Thyroid gland (tissue), 4 donors: Measurements from ENCODE around the gene MUC3A. TPM values are rescaled to one million over a fixed set of nuclear protein-coding genes. Genes with fewer than 3 reads are reported as not detected.
"Not testable (repeated sequence)": the region's sequence is repeated elsewhere in the genome, so short reads cannot be mapped to it uniquely, and the experiment has no call there.

Experiments
- DNase-seq, 2 donors: peaks; one replicate each; pipeline ENCODE4 v3.0.0-alpha.2; 2019
- H3K27ac ChIP-seq, 3 donors: fragments of 200-600 bp; sonication (generic); 1 replicate in 2 of 3; 2 replicates in 1 of 3; pipeline ENCODE4 v1.5.1; 2016 to 2019; ENCODE audit warnings: mild to moderate bottlenecking in 1 of 3, moderate library complexity in 1 of 3
- H3K27me3 ChIP-seq: fragments of 200-600 bp; sonication (generic); one replicate; pipeline ENCODE4 v1.5.1; 2019
- H3K36me3 ChIP-seq, 2 donors: fragments of 200-600 bp; sonication (generic); one replicate each; pipeline ENCODE4 v1.5.1; 2016 to 2019
- H3K4me1 ChIP-seq, 2 donors: fragments of 200-600 bp; sonication (generic); one replicate each; pipeline ENCODE4 v1.5.1; 2017 to 2019
- H3K4me3 ChIP-seq, 3 donors: fragments of 200-600 bp; sonication (generic); replicated peaks in 1 of 3; 1 replicate in 2 of 3; 2 replicates in 1 of 3; pipeline ENCODE4 v1.5.1; 2016; ENCODE audit warnings: mild to moderate bottlenecking in 1 of 3
- H3K9me3 ChIP-seq: fragments of 200-600 bp; sonication (generic); one replicate; pipeline ENCODE4 v1.5.1; 2017
- CTCF ChIP-seq, 6 experiments: fragments of 200-600 bp in 3 of 6; fragments of 450-650 bp in 3 of 6; sonication (generic) in 3 of 6; IDR thresholded peaks; one replicate each; pipeline ENCODE4 v1.5.1; 2016 to 2019; ENCODE audit warnings: antibody characterized with exemption in 6 of 6, mild to moderate bottlenecking in 2 of 6, inconsistent platforms in 1 of 6, moderate library complexity in 1 of 6
- POLR2A ChIP-seq, 2 donors: fragments of 450-650 bp; IDR thresholded peaks; one replicate each; pipeline ENCODE4 v1.6.1; 2017; ENCODE audit warnings: antibody characterized with exemption in 2 of 2, mild to moderate bottlenecking in 2 of 2, moderate library complexity in 1 of 2
- WGBS, 2 donors: methylation state at CpG; one replicate each; pipeline ENCODE4 v1.1.5; 2017; 5-methylcytosine and 5-hydroxymethylcytosine counted together
- intact Hi-C: fragments of 100-400 bp; cut with DNase I; formaldehyde crosslinking; loops from one replicate; pipeline ENCODE4 v1.15.1; 2023
- total RNA-seq, 4 donors: library from RNA; depleted of rRNA; stranded (reverse); fragments of >200 nt; gene quantifications; one replicate each; pipeline ENCODE4 v1.2.3, GENCODE V29; 2016

The MUC3A gene
- total RNA-seq, 4 donors from 2014 or later = under 0.01 to 0.29 (median 0.22) TPM

GRCh38 chr7:100975371-100975821 lies 26.1 kb downstream of the MUC3A start:
- intact Hi-C loops = no loop called here
- Histone ChIP-seq H3K4me3 (no peak overlapping the region), H3K9me3 (no peaks in the 10 kb centered on the region), H3K27ac (no peak overlapping the region), H3K4me1 (no peaks in the 10 kb centered on the region), H3K36me3 (no peaks in the 10 kb centered on the region), H3K27me3 (no peaks in the 10 kb centered on the region)
- no peak for TF ChIP-seq CTCF (IDR thresholded peaks at IDR 0.05)
- no peak for TF ChIP-seq POLR2A (IDR thresholded peaks at IDR 0.05)
- no peak for DNase-seq
- 63 to 74% methylated on average over 3 of the region's 3 CpGs for WGBS, 2 donors

- Histone ChIP-seq H3K4me3 (no peak overlapping the region), H3K36me3 (no peaks in the 10 kb centered on the region), H3K9me3 (no peaks in the 10 kb centered on the region), H3K27me3 (no peaks in the 10 kb centered on the region), H3K27ac (no peak overlapping the region), H3K4me1 (no peaks in the 10 kb centered on the region)
- TF ChIP-seq POLR2A (IDR thresholded peaks at IDR 0.05) (no peak), CTCF (IDR thresholded peaks at IDR 0.05) (no peak)
- DNase-seq = no peak
- intact Hi-C loops = no loop called here
- WGBS, 2 donors = 82 to 84% methylated on average over 4 of the region's 4 CpGs
These were observed 29.0 kb downstream of the MUC3A start for GRCh38 chr7:100978300-100978699.

GRCh38 chr7:100983451-100984187 lies 34.3 kb downstream of the MUC3A start:
- DNase-seq = no peak
- TF ChIP-seq CTCF (IDR thresholded peaks at IDR 0.05) (no peak), POLR2A (IDR thresholded peaks at IDR 0.05) (no peak)
- Histone ChIP-seq H3K4me3 (no peak overlapping the region), H3K9me3 (no peaks in the 10 kb centered on the region), H3K27ac (no peak overlapping the region), H3K4me1 (no peaks in the 10 kb centered on the region), H3K27me3 (no peaks in the 10 kb centered on the region), H3K36me3 (no peaks in the 10 kb centered on the region)
- WGBS, 2 donors = 65 to 70% methylated on average over 8 of the region's 8 CpGs
- intact Hi-C loops = no loop called here

- H3K4me1 ChIP-seq, H3K36me3 ChIP-seq, H3K27me3 ChIP-seq, H3K4me3 ChIP-seq, H3K9me3 ChIP-seq, H3K27ac ChIP-seq, DNase-seq, intact Hi-C loops: not testable (repeated sequence)
- 83 to 84% methylated on average over 14 of the region's 14 CpGs for WGBS, 2 donors
These were observed 35.0 kb downstream of the MUC3A start for GRCh38 chr7:100984241-100984918.

GRCh38 chr7:100985033-100985797 lies 35.9 kb downstream of the MUC3A start:
- H3K27me3 ChIP-seq = not testable (repeated sequence)

More at GRCh38 chr7:100985033-100985797, 35.9 kb downstream of the MUC3A start:
- H3K4me1 ChIP-seq, H3K9me3 ChIP-seq, H3K27ac ChIP-seq, H3K36me3 ChIP-seq, intact Hi-C loops, DNase-seq, H3K4me3 ChIP-seq: not testable (repeated sequence)
- WGBS, 2 donors = 67 to 83% methylated on average over 3 to 4 of the region's 4 CpGs
